Ectodermal cell (in vitro differentiated cells): Measurements from ENCODE around the gene AGBL1.
"Not testable (repeated sequence)": the region's sequence is repeated elsewhere in the genome, so short reads cannot be mapped to it uniquely, and the experiment has no call there.

Experiments
- H3K27ac ChIP-seq: 2 replicates; pipeline ENCODE4 v1.7.0; 2013; ENCODE audit warnings: mild to moderate bottlenecking, low read depth, low read length; ENCODE audit not compliant: insufficient read depth, poor library complexity, severe bottlenecking
- H3K27me3 ChIP-seq: 2 replicates; pipeline ENCODE4 v1.7.0; 2013; ENCODE audit warnings: mild to moderate bottlenecking, low read length; ENCODE audit not compliant: insufficient read depth, control insufficient read depth, poor library complexity, severe bottlenecking
- H3K36me3 ChIP-seq: one replicate; pipeline ENCODE4 v1.7.0; 2013; ENCODE audit warnings: low read length; ENCODE audit not compliant: control insufficient read depth, insufficient read depth
- H3K4me1 ChIP-seq: one replicate; pipeline ENCODE4 v1.7.0; 2013; ENCODE audit warnings: low read length; ENCODE audit not compliant: control insufficient read depth, insufficient read depth
- H3K4me3 ChIP-seq: 2 replicates; pipeline ENCODE4 v1.7.0; 2013; ENCODE audit warnings: low read depth, low read length, control low read depth; ENCODE audit not compliant: insufficient read depth
- H3K9me3 ChIP-seq: 2 replicates; pipeline ENCODE4 v1.7.0; 2013; ENCODE audit warnings: mild to moderate bottlenecking, low read length, moderate library complexity; ENCODE audit not compliant: control insufficient read depth
- WGBS, 2 experiments: methylation state at CpG; one replicate each; pipeline ENCODE4 v1.1.7; 2013; ENCODE audit warnings: missing lambda C conversion rate in 2 of 2; 5-methylcytosine and 5-hydroxymethylcytosine counted together

The AGBL1 gene

GRCh38 chr15:86413191-86413590 is 333.5 kb downstream of the AGBL1 start:
- no peak overlapping the region for H3K4me3 ChIP-seq
- 100% methylated on average over 1 of the region's 1 CpG; no CpG with 5 or more reads in 1 of the 2 experiments for WGBS, 2 experiments
- H3K4me1 ChIP-seq = no peaks in the 10 kb centered on the region
- H3K36me3 ChIP-seq = no peaks in the 10 kb centered on the region
- H3K27ac ChIP-seq = no peak overlapping the region
- H3K27me3 ChIP-seq = no peaks in the 10 kb centered on the region
- no peaks in the 10 kb centered on the region for H3K9me3 ChIP-seq

DNA sequence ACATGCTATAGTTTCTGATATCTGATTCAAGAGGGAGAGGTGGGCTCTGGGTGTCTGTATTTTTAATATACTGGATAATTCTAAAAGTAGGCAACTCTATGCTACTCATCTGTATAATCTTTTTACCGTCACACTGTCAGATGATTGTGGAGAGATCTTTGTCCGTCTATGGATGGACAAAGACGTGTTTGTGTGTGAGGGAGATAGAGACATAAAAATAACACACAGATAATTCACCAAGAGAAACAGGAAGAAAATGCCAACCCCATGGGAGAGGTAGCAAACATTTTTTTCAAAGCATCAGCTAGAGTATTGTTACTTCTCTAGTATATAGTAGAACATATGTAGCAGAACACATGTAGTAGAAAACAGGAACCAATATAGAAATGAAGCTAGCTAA is 346.1 kb downstream of the AGBL1 start:
- Histone ChIP-seq H3K36me3 (no peaks in the 10 kb centered on the region), H3K9me3 (no peaks in the 10 kb centered on the region), H3K4me3 (no peak overlapping the region), H3K4me1 (no peaks in the 10 kb centered on the region), H3K27me3 (no peaks in the 10 kb centered on the region), H3K27ac (no peak overlapping the region)
- no CpG with 5 or more reads among the region's 3 CpGs for WGBS, 2 experiments

GRCh38 chr15:86432861-86433260 is 353.2 kb downstream of the AGBL1 start:
- Histone ChIP-seq H3K4me1 (no peaks in the 10 kb centered on the region), H3K27ac (no peak overlapping the region), H3K36me3 (no peaks in the 10 kb centered on the region), H3K4me3 (no peak overlapping the region), H3K9me3 (no peaks in the 10 kb centered on the region), H3K27me3 (no peaks in the 10 kb centered on the region)
- WGBS, 2 experiments = 94 to 95% methylated on average over 2 of the region's 2 CpGs

DNA sequence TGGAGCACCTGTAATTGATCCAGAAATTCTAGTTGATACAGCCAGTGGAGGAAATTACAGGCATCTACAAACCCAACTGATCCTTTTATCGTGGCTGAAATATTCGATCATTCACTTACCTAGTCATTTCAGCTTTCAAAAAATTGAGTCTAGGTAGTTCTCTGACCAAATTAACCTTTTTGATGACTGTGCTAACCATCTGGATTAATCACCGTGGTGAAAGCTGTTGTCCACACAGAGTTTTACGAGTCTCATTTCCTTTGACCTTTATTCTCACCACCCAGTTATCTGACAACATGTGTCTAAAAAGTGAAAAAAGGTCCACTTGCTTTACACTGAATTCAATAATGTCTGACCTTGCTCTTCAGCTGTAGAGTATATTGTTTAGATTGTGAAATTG is 354.3 kb downstream of the AGBL1 start:
- Histone ChIP-seq H3K27ac (no peak overlapping the region), H3K4me3 (no peak overlapping the region), H3K4me1 (no peaks in the 10 kb centered on the region), H3K36me3 (no peaks in the 10 kb centered on the region), H3K27me3 (no peaks in the 10 kb centered on the region), H3K9me3 (no peaks in the 10 kb centered on the region)
- WGBS, 2 experiments = 92 to 93% methylated on average over 4 of the region's 4 CpGs

DNA sequence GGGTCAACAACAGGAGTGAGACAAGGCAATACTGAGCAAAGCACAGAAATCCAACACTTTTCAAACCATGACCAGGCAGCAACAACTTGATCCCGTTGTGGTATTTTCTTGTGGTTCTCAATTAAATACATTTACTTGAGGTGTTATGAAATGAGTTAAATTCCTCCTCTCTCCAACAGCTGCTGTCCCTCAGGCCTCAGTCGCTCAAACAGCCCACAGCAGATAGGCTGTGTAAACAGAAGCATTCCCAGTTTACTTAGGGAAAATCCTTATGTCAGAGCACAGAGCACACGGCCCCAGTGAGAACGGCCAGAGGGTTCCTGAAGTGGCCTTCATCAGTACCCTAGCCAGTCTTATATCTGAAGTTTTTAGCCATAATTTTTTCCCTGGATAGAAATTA is 359.9 kb downstream of the AGBL1 start:
- Histone ChIP-seq H3K4me1 (no peaks in the 10 kb centered on the region), H3K36me3 (no peaks in the 10 kb centered on the region), H3K27me3 (no peaks in the 10 kb centered on the region), H3K9me3 (no peaks in the 10 kb centered on the region), H3K4me3 (no peak overlapping the region), H3K27ac (no peak overlapping the region)
- 87 to 88% methylated on average over 4 of the region's 4 CpGs for whole genome bisulfite sequencing, 2 experiments

DNA sequence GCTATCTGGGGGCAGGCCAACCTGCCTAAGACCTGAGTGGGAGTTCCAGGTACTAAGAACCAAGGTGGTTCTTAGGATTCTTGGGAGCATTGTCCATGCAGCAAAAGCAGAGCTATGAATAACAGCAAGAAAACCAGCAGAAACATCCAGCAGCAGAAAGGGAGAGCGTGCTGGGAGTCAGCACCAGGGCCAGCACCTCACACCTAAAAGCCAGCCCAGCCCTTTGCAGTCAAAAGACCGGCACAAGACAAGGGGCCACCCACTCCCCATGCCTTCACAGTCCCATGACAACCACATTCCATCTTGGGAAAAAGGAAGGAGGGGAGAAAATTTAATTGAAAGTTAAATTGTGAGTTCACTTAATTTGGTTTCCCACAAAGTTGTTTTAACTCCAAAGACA is 364.9 kb downstream of the AGBL1 start:
- no peaks in the 10 kb centered on the region for H3K9me3 ChIP-seq
- H3K4me1 ChIP-seq = no peaks in the 10 kb centered on the region
- no peaks in the 10 kb centered on the region for H3K36me3 ChIP-seq
- H3K27me3 ChIP-seq = no peaks in the 10 kb centered on the region
- no peak overlapping the region for H3K4me3 ChIP-seq
- 24 to 43% methylated on average over 1 of the region's 2 CpGs for WGBS, 2 experiments
- H3K27ac ChIP-seq = no peak overlapping the region

- no peaks in the 10 kb centered on the region for H3K9me3 ChIP-seq
- H3K36me3 ChIP-seq = no peaks in the 10 kb centered on the region
- 92 to 94% methylated on average over 6 of the region's 6 CpGs for WGBS, 2 experiments
- no peak overlapping the region for H3K27ac ChIP-seq
- no peak overlapping the region for H3K4me3 ChIP-seq
- no peaks in the 10 kb centered on the region for H3K4me1 ChIP-seq
- no peaks in the 10 kb centered on the region for H3K27me3 ChIP-seq
Observed at GRCh38 chr15:86445579-86446252, 366.0 kb downstream of the AGBL1 start.

DNA sequence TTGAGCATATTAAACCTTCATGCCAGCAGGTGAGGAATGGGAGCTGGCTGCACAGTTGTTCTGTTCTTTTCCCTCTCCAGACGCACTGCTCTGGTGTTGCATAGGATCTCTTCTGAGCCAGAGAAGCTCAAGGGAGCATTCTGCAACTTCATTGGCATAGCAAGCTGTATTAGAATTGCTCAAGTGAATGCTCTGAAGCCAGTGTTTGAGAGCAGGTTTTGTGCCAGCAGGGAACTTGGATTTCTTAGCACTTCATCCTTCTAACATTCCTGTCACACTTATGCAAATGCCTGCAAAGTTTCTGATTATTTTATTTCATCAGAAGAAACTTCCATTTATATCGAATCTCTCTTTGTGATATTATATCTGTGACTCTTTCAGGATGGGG is 366.6 kb downstream of the AGBL1 start:
- Histone ChIP-seq H3K36me3 (no peaks in the 10 kb centered on the region), H3K27me3 (no peaks in the 10 kb centered on the region), H3K9me3 (no peaks in the 10 kb centered on the region), H3K27ac (no peak overlapping the region), H3K4me3 (no peak overlapping the region), H3K4me1 (no peaks in the 10 kb centered on the region)
- 91 to 94% methylated on average over 1 to 2 of the region's 2 CpGs for WGBS, 2 experiments

DNA sequence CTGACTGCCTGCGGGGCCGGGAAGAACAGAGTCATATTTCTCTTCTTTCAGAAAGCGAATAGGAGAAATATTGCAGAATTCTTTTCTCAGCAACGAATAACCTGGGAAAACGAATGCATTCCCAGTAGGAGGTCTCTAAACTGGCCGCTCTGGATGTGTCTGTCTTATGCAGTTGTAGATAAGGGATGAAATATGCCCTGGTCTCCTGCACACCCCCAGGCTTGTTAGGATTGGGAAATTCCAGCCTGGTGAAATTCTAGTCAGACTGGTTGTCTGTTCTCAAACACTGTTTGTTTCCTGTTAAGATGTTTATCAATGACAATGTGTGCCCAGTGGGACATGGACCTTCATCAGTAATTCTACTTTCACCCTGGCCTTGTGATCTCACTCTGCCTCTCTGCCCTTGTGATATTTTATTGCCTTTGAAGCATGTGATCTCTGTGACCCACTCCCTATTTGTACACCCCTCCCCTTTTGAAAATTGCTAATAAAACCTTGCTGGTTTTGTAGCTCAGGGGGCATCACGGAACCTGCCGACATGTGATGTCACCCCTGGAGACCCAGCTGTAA is 385.9 kb downstream of the AGBL1 start:
- WGBS, 2 experiments = 95% methylated on average over 8 of the region's 8 CpGs
- H3K27me3 ChIP-seq, H3K4me1 ChIP-seq, H3K9me3 ChIP-seq, H3K27ac ChIP-seq, H3K4me3 ChIP-seq, H3K36me3 ChIP-seq: not testable (repeated sequence)

- no peaks in the 10 kb centered on the region for H3K36me3 ChIP-seq
- 96 to 100% methylated on average over 2 of the region's 2 CpGs for WGBS, 2 experiments
- no peaks in the 10 kb centered on the region for H3K27me3 ChIP-seq
Observed at GRCh38 chr15:86481720-86482119, 402.0 kb downstream of the AGBL1 start.

More at GRCh38 chr15:86481720-86482119, 402.0 kb downstream of the AGBL1 start:
- no peaks in the 10 kb centered on the region for H3K9me3 ChIP-seq
- no peak overlapping the region for H3K4me3 ChIP-seq
- H3K27ac ChIP-seq = no peak overlapping the region
- H3K4me1 ChIP-seq = no peaks in the 10 kb centered on the region
